ENCODE measurements around the gene RGL1. TPM values are rescaled to one million over a fixed set of nuclear protein-coding genes. Genes with fewer than 3 reads are reported as not detected.

RGL1 gene
- total and polyA plus RNA-seq, 2 donors: 15.7 to 69.4 TPM

- WGBS: 36% methylated on average over 9 of the region's 9 CpGs
- peak; percentile 64 for DNase-seq (ENCODE audit: extremely low spot score)
- H3K36me3 ChIP-seq (ENCODE audit: insufficient read depth): peaks cover 3% of the 10 kb centered on the region
- peak overlapping the region; percentile 71 for H3K27ac ChIP-seq (ENCODE audit: low read depth)
- no peak overlapping the region for H3K4me3 ChIP-seq (ENCODE audit: low read depth, low read length)
- peaks cover 1% of the 10 kb centered on the region for H3K4me1 ChIP-seq (ENCODE audit: insufficient read depth)
These were observed 37.3 kb downstream of the RGL1 start for GRCh38 chr1:183841950-183842794.

- no peak for DNase-seq (ENCODE audit: extremely low spot score)
- H3K4me3 ChIP-seq (ENCODE audit: low read depth, low read length): no peak overlapping the region
- 33% methylated on average over 2 of the region's 2 CpGs for WGBS
These were observed 37.9 kb downstream of the RGL1 start for GRCh38 chr1:183842795-183843144.

GRCh38 chr1:183844806-183845205 is 39.9 kb downstream of the RGL1 start:
- Histone ChIP-seq H3K27ac (ENCODE audit: low read depth) (no peak overlapping the region), H3K4me3 (ENCODE audit: low read depth, low read length) (no peak overlapping the region), H3K4me1 (ENCODE audit: insufficient read depth) (peaks cover 1% of the 10 kb centered on the region), H3K36me3 (ENCODE audit: insufficient read depth) (peaks cover 4% of the 10 kb centered on the region)
- 88% methylated on average over 2 of the region's 2 CpGs for WGBS
- DNase-seq (ENCODE audit: extremely low spot score): no peak

More at GRCh38 chr1:183842795-183843144, 37.9 kb downstream of the RGL1 start:
- Histone ChIP-seq H3K36me3 (ENCODE audit: insufficient read depth) (peaks cover 4% of the 10 kb centered on the region), H3K4me1 (ENCODE audit: insufficient read depth) (peaks cover 1% of the 10 kb centered on the region), H3K27ac (ENCODE audit: low read depth) (no peak overlapping the region)

GRCh38 chr1:183845681-183846080 is 40.8 kb downstream of the RGL1 start:
- WGBS: 97% methylated on average over 3 of the region's 3 CpGs
- DNase-seq (ENCODE audit: extremely low spot score): no peak
- peaks cover 4% of the 10 kb centered on the region for H3K36me3 ChIP-seq (ENCODE audit: insufficient read depth)
- no peak overlapping the region for H3K27ac ChIP-seq (ENCODE audit: low read depth)
- peaks cover 1% of the 10 kb centered on the region for H3K4me1 ChIP-seq (ENCODE audit: insufficient read depth)
- no peak overlapping the region for H3K4me3 ChIP-seq (ENCODE audit: low read depth, low read length)

- DNase-seq (ENCODE audit: extremely low spot score): no peak
- Histone ChIP-seq H3K4me1 (ENCODE audit: insufficient read depth) (no peaks in the 10 kb centered on the region), H3K4me3 (ENCODE audit: low read depth, low read length) (no peak overlapping the region), H3K27ac (ENCODE audit: low read depth) (no peak overlapping the region), H3K36me3 (ENCODE audit: insufficient read depth) (peaks cover 4% of the 10 kb centered on the region)
- WGBS: 82% methylated on average over 4 of the region's 4 CpGs
These were observed 42.7 kb downstream of the RGL1 start for GRCh38 chr1:183847641-183848040.

GRCh38 chr1:183850852-183851251 is 45.9 kb downstream of the RGL1 start:
- H3K36me3 ChIP-seq (ENCODE audit: insufficient read depth): peaks cover 4% of the 10 kb centered on the region
- H3K4me3 ChIP-seq (ENCODE audit: low read depth, low read length): no peak overlapping the region
- WGBS: 70% methylated on average over 2 of the region's 2 CpGs
- no peaks in the 10 kb centered on the region for H3K4me1 ChIP-seq (ENCODE audit: insufficient read depth)
- H3K27ac ChIP-seq (ENCODE audit: low read depth): no peak overlapping the region
- DNase-seq (ENCODE audit: extremely low spot score): no peak

GRCh38 chr1:183859119-183859518 is 54.2 kb downstream of the RGL1 start:
- WGBS: 84% methylated on average over 3 of the region's 3 CpGs
- no peak overlapping the region for H3K27ac ChIP-seq (ENCODE audit: low read depth)
- no peak overlapping the region for H3K4me3 ChIP-seq (ENCODE audit: low read depth, low read length)
- no peaks in the 10 kb centered on the region for H3K36me3 ChIP-seq (ENCODE audit: insufficient read depth)
- H3K4me1 ChIP-seq (ENCODE audit: insufficient read depth): no peaks in the 10 kb centered on the region
- DNase-seq (ENCODE audit: extremely low spot score): no peak

GRCh38 chr1:183859831-183860230 is 54.9 kb downstream of the RGL1 start:
- no peak overlapping the region for H3K27ac ChIP-seq (ENCODE audit: low read depth)

GRCh38 chr1:183862967-183863366 is 58.0 kb downstream of the RGL1 start:
- 94% methylated on average over 4 of the region's 4 CpGs for WGBS
- Histone ChIP-seq H3K27ac (ENCODE audit: low read depth) (no peak overlapping the region), H3K4me1 (ENCODE audit: insufficient read depth) (no peaks in the 10 kb centered on the region), H3K4me3 (ENCODE audit: low read depth, low read length) (no peak overlapping the region), H3K36me3 (ENCODE audit: insufficient read depth) (no peaks in the 10 kb centered on the region)
- no peak for DNase-seq (ENCODE audit: extremely low spot score)

More at GRCh38 chr1:183859831-183860230, 54.9 kb downstream of the RGL1 start:
- WGBS: 77% methylated on average over 3 of the region's 3 CpGs
- no peak overlapping the region for H3K4me3 ChIP-seq (ENCODE audit: low read depth, low read length)
- DNase-seq (ENCODE audit: extremely low spot score): no peak
- H3K36me3 ChIP-seq (ENCODE audit: insufficient read depth): no peaks in the 10 kb centered on the region
- no peaks in the 10 kb centered on the region for H3K4me1 ChIP-seq (ENCODE audit: insufficient read depth)

- Histone ChIP-seq H3K4me1 (ENCODE audit: insufficient read depth) (no peaks in the 10 kb centered on the region), H3K36me3 (ENCODE audit: insufficient read depth) (no peaks in the 10 kb centered on the region), H3K4me3 (ENCODE audit: low read depth, low read length) (no peak overlapping the region), H3K27ac (ENCODE audit: low read depth) (no peak overlapping the region)
- DNase-seq (ENCODE audit: extremely low spot score): no peak
These were observed 58.9 kb downstream of the RGL1 start for GRCh38 chr1:183863852-183864251.

GRCh38 chr1:183864611-183865010 is 59.7 kb downstream of the RGL1 start:
- Histone ChIP-seq H3K27ac (ENCODE audit: low read depth) (no peak overlapping the region), H3K4me3 (ENCODE audit: low read depth, low read length) (no peak overlapping the region), H3K4me1 (ENCODE audit: insufficient read depth) (no peaks in the 10 kb centered on the region), H3K36me3 (ENCODE audit: insufficient read depth) (no peaks in the 10 kb centered on the region)
- WGBS: 95% methylated on average over 3 of the region's 3 CpGs
- no peak for DNase-seq (ENCODE audit: extremely low spot score)

- H3K36me3 ChIP-seq (ENCODE audit: insufficient read depth): no peaks in the 10 kb centered on the region
- no peak overlapping the region for H3K27ac ChIP-seq (ENCODE audit: low read depth)
- no peak overlapping the region for H3K4me3 ChIP-seq (ENCODE audit: low read depth, low read length)
- DNase-seq (ENCODE audit: extremely low spot score): no peak
- peaks cover 2% of the 10 kb centered on the region for H3K4me1 ChIP-seq (ENCODE audit: insufficient read depth)
- WGBS: 86% methylated on average over 3 of the region's 3 CpGs
These were observed 64.3 kb downstream of the RGL1 start for GRCh38 chr1:183869230-183869629.

- whole genome bisulfite sequencing: 82% methylated on average over 3 of the region's 3 CpGs
- no peak for DNase-seq (ENCODE audit: extremely low spot score)
- H3K4me1 ChIP-seq (ENCODE audit: insufficient read depth): peaks cover 2% of the 10 kb centered on the region
These were observed 64.7 kb downstream of the RGL1 start for GRCh38 chr1:183869664-183870063.

GRCh38 chr1:183870351-183871077 is 65.6 kb downstream of the RGL1 start:
- Histone ChIP-seq H3K4me3 (ENCODE audit: low read depth, low read length) (no peak overlapping the region), H3K36me3 (ENCODE audit: insufficient read depth) (no peaks in the 10 kb centered on the region), H3K27ac (ENCODE audit: low read depth) (peak overlapping the region; percentile 84), H3K4me1 (ENCODE audit: insufficient read depth) (peaks cover 2% of the 10 kb centered on the region)
- WGBS: 59% methylated on average over 13 of the region's 15 CpGs
- no peak for DNase-seq (ENCODE audit: extremely low spot score)

More at GRCh38 chr1:183869664-183870063, 64.7 kb downstream of the RGL1 start:
- Histone ChIP-seq H3K4me3 (ENCODE audit: low read depth, low read length) (no peak overlapping the region), H3K27ac (ENCODE audit: low read depth) (peak overlapping the region; percentile 45), H3K36me3 (ENCODE audit: insufficient read depth) (no peaks in the 10 kb centered on the region)

Data from urinary bladder (tissue), 4 donors.